K562 (cell line): ENCODE measurements around the gene MYG1. TPM values are rescaled to one million over a fixed set of nuclear protein-coding genes. Genes with fewer than 3 reads are reported as not detected.

Source experiments
- HMG20B ChIP-seq: fragments of 250-450 bp; sonication (Bioruptor Pico); IDR thresholded peaks from 2 replicates; pipeline ENCODE4 v1.5.0; 2021; ENCODE audit warnings: mild to moderate bottlenecking
- LARP7 ChIP-seq: fragments of 450-650 bp; IDR thresholded peaks from 2 replicates; pipeline ENCODE4 v1.6.1; 2016
- MAFK ChIP-seq: IDR thresholded peaks from 2 replicates; pipeline ENCODE4 v1.6.1; 2011; ENCODE audit warnings: low read length, improper control_type of control experiment
- MYBL2 ChIP-seq, 2 experiments: fragments of 450-650 bp in 1 of 2; sonication (generic) in 1 of 2; formaldehyde crosslinking in 1 of 2; IDR thresholded peaks; 2 replicates each; pipeline versions ENCODE4 v1.6.1 to v1.8.1; 2017 to 2022; ENCODE audit warnings: borderline replicate concordance in 1 of 2, inconsistent platforms in 1 of 2, low read depth in 1 of 2, mild to moderate bottlenecking in 1 of 2, missing genetic modification reagents in 1 of 2, moderate library complexity in 1 of 2
- NR1H2 ChIP-seq: sonication (generic); formaldehyde crosslinking; IDR thresholded peaks from 2 replicates; pipeline ENCODE4 v1.4.0; 2020; ENCODE audit warnings: mild to moderate bottlenecking, missing genetic modification reagents
- SMARCE1 ChIP-seq: fragments of 450-650 bp; IDR thresholded peaks from 2 replicates; pipeline ENCODE4 v1.7.1; 2016; ENCODE audit warnings: mild to moderate bottlenecking
- polyA plus RNA-seq, 8 experiments: library from polyadenylated mRNA; depleted of rRNA in 4 of 8; stranded (reverse) in 5 of 8; unstranded in 3 of 8; fragments of >200 nt; fragmentation: Nextera tagmentation in 2 of 8; fragmentation: Illumina TruSeq in 1 of 8; extraction: Ambion mirVana in 2 of 8; extraction: Trizol in 1 of 8; gene quantifications; 2 replicates each; pipeline versions ENCODE4 v1.2.1 to v1.2.3, GENCODE V29; 2011 to 2014; ENCODE audit warnings: inconsistent platforms in 1 of 8, missing spikeins in 1 of 8
- total RNA-seq, 7 experiments: library from RNA; depleted of rRNA in 6 of 7; stranded (reverse); fragments of >200 nt in 6 of 7; fragmentation: Illumina TruSeq in 2 of 7; extraction: Trizol in 2 of 7; gene quantifications; 2 replicates each; pipeline versions ENCODE4 v1.2.1 to v1.2.3, GENCODE V29; 2011 to 2021; ENCODE audit warnings: low replicate concordance in 1 of 7
- TF ChIP-seq, protein P1 (sequence below), 2 experiments: fragments of 450-650 bp; IDR thresholded peaks; 2 replicates each; pipeline ENCODE4 v1.6.1; 2016
- TF ChIP-seq, protein P2 (sequence below): fragments of 250-450 bp; sonication (Bioruptor Pico); IDR thresholded peaks from 2 replicates; pipeline ENCODE4 v1.5.0; 2020; ENCODE audit warnings: mild to moderate bottlenecking
- TF ChIP-seq, protein P3 (sequence below): sonication (generic); formaldehyde crosslinking; IDR thresholded peaks from 2 replicates; pipeline ENCODE4 v1.8.0; 2022; ENCODE audit warnings: mild to moderate bottlenecking, missing genetic modification reagents

MYG1 gene
- total and polyA plus RNA-seq, 9 of the 15 experiments (the other 6 are each of a cell fraction or from before 2014, with no cell fraction given) = 0.45 to 5.6 (median 2.1) TPM

DNA sequence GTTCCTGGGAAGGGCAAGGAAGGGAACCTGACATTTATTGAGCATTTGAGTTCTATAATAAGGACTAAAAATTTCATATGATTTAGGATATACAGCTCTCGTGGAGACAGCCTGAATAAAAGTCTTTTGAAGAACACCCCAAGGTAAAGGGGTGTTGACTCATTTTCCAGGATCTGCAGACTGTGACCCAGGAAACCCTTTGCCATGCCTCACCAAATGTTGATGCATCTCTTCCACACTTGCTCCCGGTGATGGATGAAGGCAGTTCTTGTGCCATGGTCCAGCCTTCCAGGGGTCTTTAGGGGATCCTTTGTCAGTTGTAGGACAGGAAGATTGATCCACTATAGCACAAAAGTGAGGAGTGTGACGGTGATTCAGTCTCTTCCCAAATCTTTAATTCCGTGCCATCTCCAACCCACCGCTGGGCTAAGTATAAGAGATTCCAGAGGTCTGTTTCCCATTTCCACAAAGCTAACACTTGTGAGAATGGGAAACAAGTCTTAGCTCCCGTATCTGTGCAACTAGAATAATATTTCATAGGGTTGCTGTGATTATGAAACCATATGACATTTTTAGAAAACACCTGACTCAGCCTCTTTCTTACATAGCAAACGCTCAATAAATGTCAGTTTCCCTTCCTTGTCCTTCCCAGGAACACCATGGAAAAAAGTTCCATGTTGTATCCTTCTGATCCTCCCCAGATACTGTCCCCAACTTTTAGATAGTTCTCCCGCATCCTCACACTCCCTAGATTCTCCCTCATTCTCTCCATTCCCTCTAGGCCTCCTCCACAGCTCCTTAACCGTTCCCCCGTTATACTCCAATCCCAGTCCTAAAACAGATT, 21.1 kb downstream of the MYG1 start (continued):
- TF ChIP-seq, protein P1, sequence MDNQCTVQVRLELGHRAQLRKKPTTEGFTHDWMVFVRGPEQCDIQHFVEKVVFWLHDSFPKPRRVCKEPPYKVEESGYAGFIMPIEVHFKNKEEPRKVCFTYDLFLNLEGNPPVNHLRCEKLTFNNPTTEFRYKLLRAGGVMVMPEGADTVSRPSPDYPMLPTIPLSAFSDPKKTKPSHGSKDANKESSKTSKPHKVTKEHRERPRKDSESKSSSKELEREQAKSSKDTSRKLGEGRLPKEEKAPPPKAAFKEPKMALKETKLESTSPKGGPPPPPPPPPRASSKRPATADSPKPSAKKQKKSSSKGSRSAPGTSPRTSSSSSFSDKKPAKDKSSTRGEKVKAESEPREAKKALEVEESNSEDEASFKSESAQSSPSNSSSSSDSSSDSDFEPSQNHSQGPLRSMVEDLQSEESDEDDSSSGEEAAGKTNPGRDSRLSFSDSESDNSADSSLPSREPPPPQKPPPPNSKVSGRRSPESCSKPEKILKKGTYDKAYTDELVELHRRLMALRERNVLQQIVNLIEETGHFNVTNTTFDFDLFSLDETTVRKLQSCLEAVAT (IDR thresholded peaks at IDR 0.05) = peak in 1 of 2 experiments; percentile 80; a peak in 1 of 4 replicates
- TF ChIP-seq MAFK = peak; percentile 37
- TF ChIP-seq HMG20B (CRISPR knock-in tag) = no peak
- no peak for TF ChIP-seq MYBL2 (IDR thresholded peaks at IDR 0.05; ENCODE audit: low read depth)
- no peak for TF ChIP-seq MYBL2 (CRISPR knock-in tag; IDR thresholded peaks at IDR 0.05; ENCODE audit: borderline replicate concordance)
- TF ChIP-seq, protein P2, sequence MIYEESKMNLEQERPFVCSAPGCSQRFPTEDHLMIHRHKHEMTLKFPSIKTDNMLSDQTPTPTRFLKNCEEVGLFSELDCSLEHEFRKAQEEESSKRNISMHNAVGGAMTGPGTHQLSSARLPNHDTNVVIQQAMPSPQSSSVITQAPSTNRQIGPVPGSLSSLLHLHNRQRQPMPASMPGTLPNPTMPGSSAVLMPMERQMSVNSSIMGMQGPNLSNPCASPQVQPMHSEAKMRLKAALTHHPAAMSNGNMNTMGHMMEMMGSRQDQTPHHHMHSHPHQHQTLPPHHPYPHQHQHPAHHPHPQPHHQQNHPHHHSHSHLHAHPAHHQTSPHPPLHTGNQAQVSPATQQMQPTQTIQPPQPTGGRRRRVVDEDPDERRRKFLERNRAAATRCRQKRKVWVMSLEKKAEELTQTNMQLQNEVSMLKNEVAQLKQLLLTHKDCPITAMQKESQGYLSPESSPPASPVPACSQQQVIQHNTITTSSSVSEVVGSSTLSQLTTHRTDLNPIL = 0 out of 2 replicates have a peak, but pooled peaks have one; percentile 33
- 0 out of 2 replicates have a peak, but pooled peaks have one; percentile 18 for TF ChIP-seq SMARCE1
- TF ChIP-seq LARP7 = peak; percentile 21; the same call in 1 of the 2 replicates
- TF ChIP-seq, protein P3, sequence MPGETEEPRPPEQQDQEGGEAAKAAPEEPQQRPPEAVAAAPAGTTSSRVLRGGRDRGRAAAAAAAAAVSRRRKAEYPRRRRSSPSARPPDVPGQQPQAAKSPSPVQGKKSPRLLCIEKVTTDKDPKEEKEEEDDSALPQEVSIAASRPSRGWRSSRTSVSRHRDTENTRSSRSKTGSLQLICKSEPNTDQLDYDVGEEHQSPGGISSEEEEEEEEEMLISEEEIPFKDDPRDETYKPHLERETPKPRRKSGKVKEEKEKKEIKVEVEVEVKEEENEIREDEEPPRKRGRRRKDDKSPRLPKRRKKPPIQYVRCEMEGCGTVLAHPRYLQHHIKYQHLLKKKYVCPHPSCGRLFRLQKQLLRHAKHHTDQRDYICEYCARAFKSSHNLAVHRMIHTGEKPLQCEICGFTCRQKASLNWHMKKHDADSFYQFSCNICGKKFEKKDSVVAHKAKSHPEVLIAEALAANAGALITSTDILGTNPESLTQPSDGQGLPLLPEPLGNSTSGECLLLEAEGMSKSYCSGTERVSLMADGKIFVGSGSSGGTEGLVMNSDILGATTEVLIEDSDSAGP (CRISPR knock-in tag) = no peak
- TF ChIP-seq NR1H2 = no peak
